H1 (cell line): ENCODE measurements around the gene FES. TPM values are rescaled to one million over a fixed set of nuclear protein-coding genes. Genes with fewer than 3 reads are reported as not detected.

Experiments
- SIN3A ChIP-seq, 2 experiments: IDR thresholded peaks in 1 of 2; conservative IDR thresholded peaks in 1 of 2; 2 replicates each; pipeline ENCODE4 v1.6.1; 2011 to 2012; ENCODE audit warnings: low read length in 2 of 2, improper control_type of control experiment in 1 of 2, low read depth in 1 of 2, mild to moderate bottlenecking in 1 of 2
- polyA plus RNA-seq, 7 experiments: library from polyadenylated mRNA; depleted of rRNA in 3 of 7; stranded (reverse) in 5 of 7; unstranded in 2 of 7; fragments of >200 nt in 5 of 7; fragments of 200-250 nt in 2 of 7; gene quantifications; 1 replicate in 5 of 7; 2 replicates in 1 of 7; 4 replicates in 1 of 7; pipeline versions ENCODE4 v1.2.1 to v1.2.3, GENCODE V29; 2011 to 2013; ENCODE audit warnings: missing spikeins in 2 of 7, mixed read lengths in 2 of 7
- total RNA-seq: library from RNA; stranded (reverse); fragmentation: NEBNext Ultra II Directional; extraction: Animal tissue kit (Norgen Biotek cat#: 25700); gene quantifications from 2 replicates; pipeline ENCODE4 v1.2.1, GENCODE V29; 2021
- TF ChIP-seq, protein P1 (sequence below): IDR thresholded peaks from 2 replicates; pipeline ENCODE4 v1.6.1; 2011; ENCODE audit warnings: low read depth, mild to moderate bottlenecking, low read length; ENCODE audit not compliant: insufficient read depth

The FES gene
- total and polyA plus RNA-seq, 2 of the 8 experiments (the other 6 are each of a cell fraction or from before 2014, with no cell fraction given): 8.5 to 8.6 TPM

DNA sequence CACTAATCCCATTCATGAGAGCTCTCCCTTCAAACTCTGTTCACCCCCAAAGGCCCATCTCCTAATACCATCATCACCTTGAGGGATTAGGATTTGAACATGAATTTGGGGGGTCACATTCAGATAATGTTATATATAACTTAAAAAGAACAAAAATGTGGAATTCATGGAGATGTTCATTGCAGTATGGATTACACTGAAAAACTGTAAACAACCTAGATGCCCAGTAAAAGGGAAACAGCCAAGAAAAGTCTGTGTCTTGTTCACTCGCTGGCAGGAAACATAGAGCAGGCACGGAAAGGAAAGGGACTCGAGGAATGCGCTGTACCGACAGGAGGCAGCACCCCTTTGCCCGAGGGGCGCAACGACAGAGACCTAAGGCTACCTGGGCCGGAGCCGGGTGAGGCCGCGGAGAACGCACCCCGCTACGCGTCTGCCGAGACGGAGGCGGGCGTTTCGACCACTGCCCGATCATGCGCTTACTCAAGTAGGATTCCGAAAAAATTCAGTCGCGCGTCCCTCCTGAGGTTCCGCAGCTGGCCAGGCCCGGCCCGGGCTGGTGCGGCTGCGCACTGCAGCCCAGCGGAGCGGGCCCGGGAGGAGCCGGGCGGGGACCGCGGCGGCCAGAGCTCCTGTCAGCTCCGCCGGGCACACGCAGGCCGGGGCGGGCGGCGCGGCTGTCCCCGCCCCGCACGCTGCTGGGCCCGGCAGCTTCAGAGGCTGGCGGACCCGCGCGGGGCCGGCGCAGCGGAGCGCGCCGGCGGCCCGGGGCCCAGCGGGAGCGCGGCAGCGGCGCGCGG is 17.9 kb downstream of the FES start (continued):
- TF ChIP-seq SIN3A (conservative IDR thresholded peaks at IDR 0.05 in 1 of 2, IDR thresholded peaks at IDR 0.05 in 1 of 2; ENCODE audit: low read depth in 1 of 2, low read length in 2 of 2): peak in 1 of 2 experiments; percentile 78; a peak in 2 of 4 replicates
- TF ChIP-seq, protein P1, sequence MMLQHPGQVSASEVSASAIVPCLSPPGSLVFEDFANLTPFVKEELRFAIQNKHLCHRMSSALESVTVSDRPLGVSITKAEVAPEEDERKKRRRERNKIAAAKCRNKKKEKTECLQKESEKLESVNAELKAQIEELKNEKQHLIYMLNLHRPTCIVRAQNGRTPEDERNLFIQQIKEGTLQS: no peak
- TF ChIP-seq, all 59 proteins: peak for 11
